HepG2 (cell line): ENCODE results near the gene THBS1. TPM values are rescaled to one million over a fixed set of nuclear protein-coding genes. Genes with fewer than 3 reads are reported as not detected.

Experiments
- ATAC-seq: fragments of 200-7000 bp; cut with Tn5 transposase; 3 replicates; pipeline ENCODE4 v1.9.1; 2020; ENCODE audit warnings: mild to moderate bottlenecking, moderate library complexity
- BruUV-seq: library from RNA; stranded (reverse); fragments of 400-500 nt; replicated peaks from 2 replicates; lab custom pipeline; 2021; lab: Mats Ljungman, UMichigan
- CTCF ChIA-PET: fragments of 300-600 bp; formaldehyde crosslinking; extraction: SDS; loops from one replicate; lab custom pipeline; 2021; ENCODE audit warnings: low total read pairs, inconsistent platforms, low intra/inter-chr PET ratio; lab: Yijun Ruan, JAX
- POLR2A ChIA-PET: fragments of 350-600 bp; sonication (Branson Sonifier 250); formaldehyde crosslinking; loops from one replicate; lab custom pipeline; 2020; ENCODE audit warnings: antibody characterized with exemption, inconsistent platforms; lab: Yijun Ruan, JAX
- DNase-seq: peaks from one replicate; pipeline ENCODE4 v3.0.0-alpha.2; 2015; ENCODE audit warnings: low spot score
- FAIRE-seq: peaks from 3 replicates; lab custom pipeline; 2011; peaks lifted over from hg19 to GRCh38; lab: Jason Lieb, UNC
- H2AFZ ChIP-seq: one replicate; pipeline ENCODE4 v1.6.1; 2011; ENCODE audit warnings: low read length, inconsistent platforms
- H3K27ac ChIP-seq: fragments of 300-600 bp; 3 replicates; pipeline ENCODE4 v1.8.0; 2011; ENCODE audit warnings: mixed run types, mild to moderate bottlenecking, mixed read lengths, low read length, inconsistent platforms; ENCODE audit not compliant: insufficient read depth; ENCODE audit errors: extremely low read length
- H3K27me3 ChIP-seq, 2 experiments: fragments of 200-600 bp in 1 of 2; 2 replicates in 1 of 2; 3 replicates in 1 of 2; pipeline versions ENCODE4 v1.6.0 to v1.8.0; 2011; ENCODE audit warnings: low read length in 2 of 2, mild to moderate bottlenecking in 2 of 2, moderate library complexity in 2 of 2, inconsistent platforms in 1 of 2; ENCODE audit not compliant: insufficient read depth in 2 of 2, control insufficient read depth in 1 of 2
- H3K36me3 ChIP-seq, 2 experiments: fragments of 200-600 bp in 1 of 2; replicated peaks in 1 of 2; 2 replicates in 1 of 2; 3 replicates in 1 of 2; pipeline versions ENCODE4 v1.5.1 to v1.8.0; 2011; ENCODE audit warnings: low read length in 2 of 2, inconsistent platforms in 1 of 2; ENCODE audit not compliant: insufficient read depth in 2 of 2, control insufficient read depth in 1 of 2
- H3K4me1 ChIP-seq: 2 replicates; pipeline ENCODE4 v1.5.1; 2012; ENCODE audit warnings: low read length, inconsistent platforms; ENCODE audit not compliant: insufficient read depth
- H3K4me2 ChIP-seq: 2 replicates; pipeline ENCODE4 v1.6.0; 2011; ENCODE audit warnings: low read depth, low read length, inconsistent platforms
- H3K4me3 ChIP-seq, 3 experiments: fragments of 200-600 bp in 1 of 3; sonication (generic), shearing (Covaris generic) in 1 of 3; replicated peaks in 1 of 3; 2 replicates each; pipeline ENCODE4 v1.5.1; 2011 to 2016; ENCODE audit warnings: low read length in 3 of 3, inconsistent platforms in 2 of 3, low read depth in 2 of 3, mild to moderate bottlenecking in 2 of 3, control low read depth in 1 of 3, mixed read lengths in 1 of 3; ENCODE audit not compliant: insufficient read depth in 1 of 3
- H3K79me2 ChIP-seq: one replicate; pipeline ENCODE4 v1.6.1; 2011; ENCODE audit warnings: low read length, inconsistent platforms; ENCODE audit not compliant: insufficient read depth
- H3K9ac ChIP-seq: 2 replicates; pipeline ENCODE4 v1.6.0; 2011; ENCODE audit warnings: mild to moderate bottlenecking, low read depth, low read length, inconsistent platforms; ENCODE audit not compliant: insufficient read depth
- H3K9me3 ChIP-seq: 2 replicates; pipeline ENCODE4 v1.5.1; 2012; ENCODE audit warnings: mild to moderate bottlenecking, low read length
- H4K20me1 ChIP-seq: 2 replicates; pipeline ENCODE4 v1.6.0; 2011; ENCODE audit warnings: inconsistent platforms, mild to moderate bottlenecking, low read length, moderate library complexity; ENCODE audit not compliant: insufficient read depth
- CEBPB ChIP-seq: IDR thresholded peaks from 2 replicates; pipeline ENCODE4 v1.6.1; 2011; ENCODE audit warnings: low read depth, low read length, improper control_type of control experiment, borderline replicate concordance
- CEBPG ChIP-seq: IDR thresholded peaks from 2 replicates; pipeline ENCODE4 v1.6.1; 2016
- FOXJ3 ChIP-seq: sonication (generic); formaldehyde crosslinking; IDR thresholded peaks from 2 replicates; pipeline ENCODE4 v1.4.0; 2020; ENCODE audit warnings: missing genetic modification reagents, mild to moderate bottlenecking, borderline replicate concordance
- HNF4A ChIP-seq: sonication (generic); formaldehyde crosslinking; IDR thresholded peaks from 2 replicates; pipeline ENCODE4 v1.4.0; 2020; ENCODE audit warnings: missing genetic modification reagents
- TEAD3 ChIP-seq: optimal IDR thresholded peaks from 2 replicates; pipeline ENCODE3; 2016; ENCODE audit warnings: borderline replicate concordance
- ZNF292 ChIP-seq: sonication (generic); formaldehyde crosslinking; IDR thresholded peaks from 2 replicates; pipeline ENCODE4 v1.8.1; 2022; ENCODE audit warnings: mild to moderate bottlenecking, low read depth, missing genetic modification reagents, borderline replicate concordance
- ZNF362 ChIP-seq: sonication (generic); formaldehyde crosslinking; IDR thresholded peaks from 2 replicates; pipeline ENCODE4 v1.4.0; 2020; ENCODE audit warnings: missing genetic modification reagents, mild to moderate bottlenecking, borderline replicate concordance
- ZNF788 ChIP-seq: sonication (generic); formaldehyde crosslinking; IDR thresholded peaks from 2 replicates; pipeline ENCODE4 v1.5.0; 2020; ENCODE audit warnings: mild to moderate bottlenecking, missing genetic modification reagents, borderline replicate concordance
- WGBS: methylation state at CpG from one replicate; pipeline ENCODE4 v1.1.6; 2017; ENCODE audit warnings: low lambda C conversion rate; 5-methylcytosine and 5-hydroxymethylcytosine counted together
- in situ Hi-C: cut with HindIII; loops from 2 replicates; pipeline ENCODE4 v1.10.0; 2017; ENCODE audit warnings: low pct_unique_long_range_greater_than_20kb; ENCODE audit not compliant: extremely low pct_ligation_motif_present
- intact Hi-C: fragments of 100-400 bp; cut with micrococcal nuclease; formaldehyde crosslinking; loops from one replicate; pipeline ENCODE4 v1.10.0; 2022; ENCODE audit not compliant: unreplicated experiment
- polyA plus RNA-seq, 8 experiments: library from polyadenylated mRNA; depleted of rRNA in 3 of 8; stranded (reverse) in 7 of 8; unstranded in 1 of 8; fragments of >200 nt; fragmentation: Illumina TruSeq in 4 of 8; extraction: Trizol in 4 of 8; gene quantifications; 2 replicates each; pipeline versions ENCODE4 v1.2.1 to v1.2.3, GENCODE V29; 2011 to 2016; ENCODE audit warnings: low read depth in 4 of 8, missing spikeins in 1 of 8, mixed read lengths in 1 of 8; ENCODE audit not compliant: insufficient read depth in 1 of 8
- total RNA-seq, 5 experiments: library from RNA; depleted of rRNA; stranded (reverse); fragments of >200 nt; fragmentation: Illumina TruSeq; extraction: Trizol; gene quantifications; 2 replicates each; pipeline ENCODE4 v1.2.3, GENCODE V29; 2016; ENCODE audit warnings: low read depth in 1 of 5

Gene THBS1
- total and polyA plus RNA-seq, 2 of the 13 experiments (the other 11 are each of a cell fraction or from before 2014, with no cell fraction given): 54.7 to 67.1 TPM

- DNase-seq (peak; percentile 72), FAIRE-seq (peak; percentile 60), ATAC-seq (peak; percentile 78)
- TF ChIP-seq ZNF362 (CRISPR knock-in tag) (peak; percentile 72), HNF4A (CRISPR knock-in tag) (0 out of 2 replicates have a peak, but pooled peaks have one; percentile 8), TEAD3 (CRISPR knock-in tag) (peak; percentile 77), CEBPG (CRISPR knock-in tag) (peak; percentile 50), ZNF292 (CRISPR knock-in tag) (0 out of 2 replicates have a peak, but pooled peaks have one; percentile 24), FOXJ3 (no peak), CEBPB (peak; percentile 34; the same call in 1 of the 2 replicates), ZNF788 (CRISPR knock-in tag) (no peak)
- peaks cover 21% of the 10 kb centered on the region; the same call in 1 of the 2 replicates for H3K4me1 ChIP-seq
- WGBS: 9% methylated on average over 5 of the region's 5 CpGs
- no peaks in the 10 kb centered on the region for H3K36me3 ChIP-seq
- no peaks in the 10 kb centered on the region for H3K79me2 ChIP-seq
- no TSS peak for BruUV-seq
- H3K4me2 ChIP-seq: peak overlapping the region; percentile 85
- H3K9ac ChIP-seq: no peak overlapping the region
- intact Hi-C loops: no loop called here
- no peak overlapping the region for H2AFZ ChIP-seq
- in situ Hi-C loops: no loop called here
- H3K4me3 ChIP-seq: 0 out of 6 replicates have a peak overlapping the region, but pooled peaks of 1 of the 3 experiments have one; percentile 61
- POLR2A ChIA-PET: no interaction called here
- H3K27me3 ChIP-seq: no peaks in the 10 kb centered on the region
- H3K9me3 ChIP-seq: no peaks in the 10 kb centered on the region
- H4K20me1 ChIP-seq: no peaks in the 10 kb centered on the region
- no peak overlapping the region for H3K27ac ChIP-seq
- CTCF ChIA-PET: no interaction called here
Observed at GRCh38 chr15:39646425-39646824, 65.5 kb downstream of the THBS1 start.

Other genes with a start within 250 kb of the THBS1 start
- gene FSIP1, start 201.8 kb downstream of the THBS1 start, total RNA-seq (2016; rRNA removed; fragmentation: Illumina TruSeq; extraction: Trizol): 0.11 and 0.18 TPM in 2 replicates
- gene FSIP1, start 201.8 kb downstream of the THBS1 start, polyA plus RNA-seq (2011; rRNA removed): not detected in 2 replicates